ENCODE data around the gene CNPY2.
"Not testable (repeated sequence)": the region's sequence is repeated elsewhere in the genome, so short reads cannot be mapped to it uniquely, and the experiment has no call there.

The CNPY2 gene

GRCh38 chr12:56286044-56286830 is 29.6 kb downstream of the CNPY2 start:
- TF ChIP-seq CTCF (IDR thresholded peaks at IDR 0.05; ENCODE audit: low read depth, low read length) = no peak
- DNase-seq (ENCODE audit: extremely low read depth, low read depth) = no peak

GRCh38 chr12:56284263-56284662 is 31.5 kb downstream of the CNPY2 start:
- not testable (repeated sequence) for DNase-seq (ENCODE audit: extremely low read depth, low read depth)

- TF ChIP-seq CTCF (IDR thresholded peaks at IDR 0.05; ENCODE audit: low read depth, low read length) = no peak
- no peak for DNase-seq (ENCODE audit: extremely low read depth, low read depth)
These were observed 33.2 kb downstream of the CNPY2 start for GRCh38 chr12:56282579-56282978.

- no peak for DNase-seq (ENCODE audit: extremely low read depth, low read depth)
- TF ChIP-seq CTCF (IDR thresholded peaks at IDR 0.05; ENCODE audit: low read depth, low read length) = no peak
These were observed 33.8 kb downstream of the CNPY2 start for GRCh38 chr12:56282030-56282429.

- DNase-seq (ENCODE audit: extremely low read depth, low read depth) = no peak
- TF ChIP-seq CTCF (IDR thresholded peaks at IDR 0.05; ENCODE audit: low read depth, low read length) = no peak
These were observed 34.9 kb downstream of the CNPY2 start for GRCh38 chr12:56280849-56281248.

GRCh38 chr12:56278905-56279304 is 36.9 kb downstream of the CNPY2 start:
- DNase-seq (ENCODE audit: extremely low read depth, low read depth) = no peak
- no peak for TF ChIP-seq CTCF (IDR thresholded peaks at IDR 0.05; ENCODE audit: low read depth, low read length)

- DNase-seq (ENCODE audit: extremely low read depth, low read depth) = no peak
- TF ChIP-seq CTCF (IDR thresholded peaks at IDR 0.05; ENCODE audit: low read depth, low read length) = no peak
These were observed 41.5 kb downstream of the CNPY2 start for GRCh38 chr12:56274299-56274698.

- DNase-seq (ENCODE audit: extremely low read depth, low read depth) = not testable (repeated sequence)
These were observed 43.3 kb downstream of the CNPY2 start for GRCh38 chr12:56272468-56272867.

Measured in AG09319 (cell line).